ENCODE data around the gene MAS1L. TPM values are rescaled to one million over a fixed set of nuclear protein-coding genes. Genes with fewer than 3 reads are reported as not detected.
"Not testable (repeated sequence)": the region's sequence is repeated elsewhere in the genome, so short reads cannot be mapped to it uniquely, and the experiment has no call there.

The MAS1L gene
- polyA plus RNA-seq, 2 of the 4 experiments (the other 2 are of a cell fraction), result not detected

- TF ChIP-seq POLR2A (IDR thresholded peaks at IDR 0.05; ENCODE audit: low read length) (no peak), CEBPB (IDR thresholded peaks at IDR 0.05) (no peak), SMC3 (IDR thresholded peaks at IDR 0.05) (no peak), HOXA7 (CRISPR knock-in tag; IDR thresholded peaks at IDR 0.05) (no peak), CTCF (IDR thresholded peaks at IDR 0.05) (no peak), ZSCAN20 (CRISPR knock-in tag; IDR thresholded peaks at IDR 0.05) (no peak), ZC3H11A (IDR thresholded peaks at IDR 0.05) (no peak), EP300 (IDR thresholded peaks at IDR 0.05) (no peak), MYC (IDR thresholded peaks at IDR 0.05; ENCODE audit: borderline replicate concordance, low read length) (no peak), NFE2L2 (conservative IDR thresholded peaks at IDR 0.05; ENCODE audit: low read length) (no peak), MAFK (IDR thresholded peaks at IDR 0.05; ENCODE audit: partially characterized antibody) (no peak)
These were observed 45.0 kb downstream of the MAS1L start (continued) for GRCh38 chr6:29442719-29443118.

- Histone ChIP-seq H3K27ac (no peak within 1 kb of the TSS), H3K4me3 (no peak within 1 kb of the TSS), H3K9me3 (no peaks in the 10 kb centered on the region), H3K4me2 (no peak within 1 kb of the TSS), H3K4me1 (no peaks in the 10 kb centered on the region)
- ATAC-seq, result no peak
- ChIA-PET POLR2A (no interaction called here), CTCF (no interaction called here)
- DNase-seq (ENCODE audit: low read depth in 1 of 2, low spot score in 1 of 2), result no peak
- FAIRE-seq, result no peak
- TF ChIP-seq TFCP2L1 (CRISPR knock-in tag; IDR thresholded peaks at IDR 0.05), result no peak
- no peak for TF ChIP-seq EHF (CRISPR knock-in tag; IDR thresholded peaks at IDR 0.05)
- no peak for TF ChIP-seq PHF8 (IDR thresholded peaks at IDR 0.05; ENCODE audit: borderline replicate concordance, low read depth)
- no peak for TF ChIP-seq GATA3 (IDR thresholded peaks at IDR 0.05; ENCODE audit: borderline replicate concordance)
- no peak for TF ChIP-seq RARB (CRISPR knock-in tag; IDR thresholded peaks at IDR 0.05)
- TF ChIP-seq NR3C1 (IDR thresholded peaks at IDR 0.05), result no peak
- no peak for TF ChIP-seq PBX3 (IDR thresholded peaks at IDR 0.05)
- no peak for TF ChIP-seq JUN (IDR thresholded peaks at IDR 0.05)
- no peak for TF ChIP-seq MYC (IDR thresholded peaks at IDR 0.05; ENCODE audit: borderline replicate concordance, low read length)
- no peak for TF ChIP-seq TP53 (CRISPR knock-in tag; IDR thresholded peaks at IDR 0.05)
- TF ChIP-seq CBX2 (IDR thresholded peaks at IDR 0.05; ENCODE audit: borderline replicate concordance, low read depth), result no peak
- no peak for TF ChIP-seq ATOH8 (CRISPR knock-in tag; IDR thresholded peaks at IDR 0.05; ENCODE audit: low read depth)
- no peak for TF ChIP-seq POLR2A (IDR thresholded peaks at IDR 0.05; ENCODE audit: low read length)
- TF ChIP-seq E2F6 (IDR thresholded peaks at IDR 0.05; ENCODE audit: borderline replicate concordance, low read depth), result no peak
- no peak for TF ChIP-seq ZSCAN20 (CRISPR knock-in tag; IDR thresholded peaks at IDR 0.05)
- TF ChIP-seq FOSB (CRISPR knock-in tag; IDR thresholded peaks at IDR 0.05), result no peak
- no peak for TF ChIP-seq RFX5 (IDR thresholded peaks at IDR 0.05)
- TF ChIP-seq JUNB (IDR thresholded peaks at IDR 0.05), result no peak
These were observed 48.8 kb downstream of the MAS1L start, which contains the start of gene OR10C1 for GRCh38 chr6:29439006-29439405. Gene OR10C1, plus strand, starts transcription at chr6:29439306. Its CDS starts 710 bp downstream, at chr6:29440016.

GRCh38 chr6:29436730-29437129 lies 51.0 kb downstream of the MAS1L start:
- H3K4me1 ChIP-seq; H3K9me3 ChIP-seq; H3K4me2 ChIP-seq; H3K4me3 ChIP-seq; POLR2A ChIA-PET; H3K27ac ChIP-seq; FAIRE-seq; ATAC-seq; CTCF ChIA-PET; DNase-seq (ENCODE audit: low read depth in 1 of 2, low spot score in 1 of 2): not testable (repeated sequence)
- 71% methylated on average over 18 of the region's 18 CpGs for WGBS (ENCODE audit: missing lambda C conversion rate)

Other genes starting within 250 kb of the MAS1L start
- gene OR14J1, start 186.3 kb downstream of the MAS1L start, polyA plus RNA-seq (2011; rRNA removed), result not detected in 2 replicates
- not detected in 3 replicates for gene OR14J1, start 186.3 kb downstream of the MAS1L start, polyA plus RNA-seq (2017; fragmentation: RNase III; extraction: RNeasy Plus Mini Kit Qiagen cat#74134 plus additional on column Dnase treatment)
- not detected in 2 replicates for gene OR5V1, start 119.1 kb downstream of the MAS1L start, polyA plus RNA-seq (2011; rRNA removed)
- gene OR5V1, start 119.1 kb downstream of the MAS1L start, polyA plus RNA-seq (2017; fragmentation: RNase III; extraction: RNeasy Plus Mini Kit Qiagen cat#74134 plus additional on column Dnase treatment), result not detected in 3 replicates
- not detected in 2 replicates for gene OR12D3, start 112.7 kb downstream of the MAS1L start, polyA plus RNA-seq (2011; rRNA removed)
- not detected in 3 replicates for gene OR12D3, start 112.7 kb downstream of the MAS1L start, polyA plus RNA-seq (2017; fragmentation: RNase III; extraction: RNeasy Plus Mini Kit Qiagen cat#74134 plus additional on column Dnase treatment)
- not detected in 2 replicates for gene OR12D2, start 92.3 kb downstream of the MAS1L start, polyA plus RNA-seq (2011; rRNA removed)
- gene OR12D2, start 92.3 kb downstream of the MAS1L start, polyA plus RNA-seq (2017; fragmentation: RNase III; extraction: RNeasy Plus Mini Kit Qiagen cat#74134 plus additional on column Dnase treatment), result not detected in 3 replicates
- gene OR12D1, start 73.0 kb downstream of the MAS1L start, polyA plus RNA-seq (2011; rRNA removed), result not detected in 2 replicates
- gene OR12D1, start 73.0 kb downstream of the MAS1L start, polyA plus RNA-seq (2017; fragmentation: RNase III; extraction: RNeasy Plus Mini Kit Qiagen cat#74134 plus additional on column Dnase treatment), result not detected in 3 replicates
- not detected in 2 replicates for gene OR10C1, start 48.6 kb downstream of the MAS1L start, polyA plus RNA-seq (2011; rRNA removed)
- gene OR10C1, start 48.6 kb downstream of the MAS1L start, polyA plus RNA-seq (2017; fragmentation: RNase III; extraction: RNeasy Plus Mini Kit Qiagen cat#74134 plus additional on column Dnase treatment), result not detected in 3 replicates
- gene OR11A1, start 30.9 kb downstream of the MAS1L start, polyA plus RNA-seq (2011; rRNA removed), result not detected in 2 replicates
- gene OR11A1, start 30.9 kb downstream of the MAS1L start, polyA plus RNA-seq (2017; fragmentation: RNase III; extraction: RNeasy Plus Mini Kit Qiagen cat#74134 plus additional on column Dnase treatment), result not detected in 3 replicates
- gene OR2H1, start 30.8 kb downstream of the MAS1L start, polyA plus RNA-seq (2011; rRNA removed), result not detected in 2 replicates
- not detected in 3 replicates for gene OR2H1, start 30.8 kb downstream of the MAS1L start, polyA plus RNA-seq (2017; fragmentation: RNase III; extraction: RNeasy Plus Mini Kit Qiagen cat#74134 plus additional on column Dnase treatment)
- gene UBD, start 71.8 kb upstream of the MAS1L start, polyA plus RNA-seq (2011; rRNA removed), result 0.19 and 0.30 TPM in 2 replicates
- 0.41 to 1.2 TPM (median 0.69 TPM) in 3 replicates for gene UBD, start 71.8 kb upstream of the MAS1L start, polyA plus RNA-seq (2017; fragmentation: RNase III; extraction: RNeasy Plus Mini Kit Qiagen cat#74134 plus additional on column Dnase treatment)
- gene OR2H2, start 97.2 kb upstream of the MAS1L start, polyA plus RNA-seq (2011; rRNA removed), result not detected in 2 replicates
- not detected in 3 replicates for gene OR2H2, start 97.2 kb upstream of the MAS1L start, polyA plus RNA-seq (2017; fragmentation: RNase III; extraction: RNeasy Plus Mini Kit Qiagen cat#74134 plus additional on column Dnase treatment)
- 6.8 and 11.0 TPM in 2 replicates for gene GABBR1, start 145.2 kb upstream of the MAS1L start, polyA plus RNA-seq (2011; rRNA removed)
- 8.2 to 9.7 TPM (median 9.0 TPM) in 3 replicates for gene GABBR1, start 145.2 kb upstream of the MAS1L start, polyA plus RNA-seq (2017; fragmentation: RNase III; extraction: RNeasy Plus Mini Kit Qiagen cat#74134 plus additional on column Dnase treatment)
- gene MOG, start 169.1 kb upstream of the MAS1L start, polyA plus RNA-seq (2011; rRNA removed), result not detected in 2 replicates
- not detected in 3 replicates for gene MOG, start 169.1 kb upstream of the MAS1L start, polyA plus RNA-seq (2017; fragmentation: RNase III; extraction: RNeasy Plus Mini Kit Qiagen cat#74134 plus additional on column Dnase treatment)
- 0.07 and 0.08 TPM in 2 replicates for gene ZFP57, start 193.2 kb upstream of the MAS1L start, polyA plus RNA-seq (2011; rRNA removed)
- not detected in 3 replicates for gene ZFP57, start 193.2 kb upstream of the MAS1L start, polyA plus RNA-seq (2017; fragmentation: RNase III; extraction: RNeasy Plus Mini Kit Qiagen cat#74134 plus additional on column Dnase treatment)
- gene HLA-F, start 235.5 kb upstream of the MAS1L start, polyA plus RNA-seq (2011; rRNA removed), result 2.7 and 3.5 TPM in 2 replicates
- 3.1 to 4.5 TPM (median 3.3 TPM) in 3 replicates for gene HLA-F, start 235.5 kb upstream of the MAS1L start, polyA plus RNA-seq (2017; fragmentation: RNase III; extraction: RNeasy Plus Mini Kit Qiagen cat#74134 plus additional on column Dnase treatment)

Data from A549 (cell line).